Spleen (tissue), 11 donors: ENCODE measurements around the gene BRAF. TPM values are rescaled to one million over a fixed set of nuclear protein-coding genes. Genes with fewer than 3 reads are reported as not detected.
"Not testable (repeated sequence)": the region's sequence is repeated elsewhere in the genome, so short reads cannot be mapped to it uniquely, and the experiment has no call there.

Experiments
- DNase-seq: peaks from one replicate; pipeline ENCODE4 v3.0.0-alpha.2; 2020
- H3K27ac ChIP-seq, 8 donors: fragments of 200-600 bp; sonication (generic) in 7 of 8; 1 replicate in 4 of 8; 2 replicates in 4 of 8; pipeline versions ENCODE4 v1.5.0 to v1.8.0; 2016 to 2021; ENCODE audit warnings: inconsistent platforms in 4 of 8, mild to moderate bottlenecking in 4 of 8, moderate library complexity in 1 of 8
- H3K27me3 ChIP-seq, 7 donors: fragments of 200-600 bp; sonication (generic) in 6 of 7; replicated peaks in 1 of 7; 1 replicate in 4 of 7; 2 replicates in 3 of 7; pipeline versions ENCODE4 v1.5.0 to v1.8.0; 2016 to 2021; ENCODE audit warnings: inconsistent platforms in 3 of 7, mild to moderate bottlenecking in 1 of 7
- H3K36me3 ChIP-seq, 6 donors: fragments of 200-600 bp; sonication (generic) in 5 of 6; 1 replicate in 4 of 6; 2 replicates in 2 of 6; pipeline versions ENCODE4 v1.5.0 to v1.8.0; 2016 to 2021; ENCODE audit warnings: inconsistent platforms in 2 of 6
- H3K4me1 ChIP-seq, 6 donors: fragments of 200-600 bp; sonication (generic) in 5 of 6; 1 replicate in 3 of 6; 2 replicates in 3 of 6; pipeline versions ENCODE4 v1.5.0 to v1.8.0; 2016 to 2021; ENCODE audit warnings: inconsistent platforms in 3 of 6
- H3K4me3 ChIP-seq, 8 donors: fragments of 200-600 bp; sonication (generic) in 7 of 8; 1 replicate in 4 of 8; 2 replicates in 4 of 8; pipeline versions ENCODE4 v1.5.0 to v1.8.0; 2016 to 2021; ENCODE audit warnings: inconsistent platforms in 4 of 8, mild to moderate bottlenecking in 4 of 8, moderate library complexity in 2 of 8
- H3K9me3 ChIP-seq, 8 donors: fragments of 200-600 bp; sonication (generic) in 7 of 8; 1 replicate in 4 of 8; 2 replicates in 4 of 8; pipeline versions ENCODE4 v1.5.0 to v1.8.0; 2016 to 2021; ENCODE audit warnings: inconsistent platforms in 4 of 8
- POLR2A ChIP-seq, 3 donors: fragments of 450-650 bp; IDR thresholded peaks; one replicate each; pipeline ENCODE4 v1.5.1; 2017; ENCODE audit warnings: antibody characterized with exemption in 3 of 3, mild to moderate bottlenecking in 1 of 3
- POLR2AphosphoS5 ChIP-seq, 3 donors: sonication (generic); formaldehyde crosslinking; IDR thresholded peaks; one replicate each; pipeline ENCODE4 v1.5.1; 2017; ENCODE audit warnings: antibody characterized with exemption in 3 of 3
- WGBS, 5 donors: extraction: QIAGEN DNeasy Blood & Tissue Kit in 3 of 5; methylation state at CpG; one replicate each; pipeline versions ENCODE4 v1.1.5 to v1.1.7; 2013 to 2018; 5-methylcytosine and 5-hydroxymethylcytosine counted together
- intact Hi-C: fragments of 100-400 bp; cut with DNase I; formaldehyde crosslinking; loops from one replicate; pipeline ENCODE4 v1.15.0; 2023; ENCODE audit warnings: low total_unique reads
- polyA plus RNA-seq, 3 donors: library from polyadenylated mRNA; stranded (reverse); fragments of 200-250 nt; gene quantifications; one replicate each; pipeline ENCODE4 v1.2.1, GENCODE V29; 2013
- total RNA-seq, 7 donors: library from RNA; depleted of rRNA in 3 of 7; stranded (reverse); fragments of >200 nt in 3 of 7; fragmentation: NEBNext Ultra II Directional in 4 of 7; extraction: Animal tissue kit (Norgen Biotek cat#: 25700) in 4 of 7; gene quantifications; one replicate each; pipeline versions ENCODE4 v1.1.0 to v1.2.1, GENCODE V29; 2016 to 2021
- TF ChIP-seq, protein P1 (sequence below), 11 experiments: fragments of 200-600 bp in 7 of 11; fragments of 450-650 bp in 4 of 11; sonication (generic) in 4 of 11; IDR thresholded peaks in 8 of 11; conservative IDR thresholded peaks in 3 of 11; 1 replicate in 7 of 11; 2 replicates in 4 of 11; pipeline versions ENCODE4 v1.4.0 to v1.8.0; 2016 to 2021; ENCODE audit warnings: antibody characterized with exemption in 11 of 11, inconsistent platforms in 4 of 11, mild to moderate bottlenecking in 1 of 11
- donor health status: healthy with polysubstance abuse.
- donor health status: DM: no; HTN: no; CAD: no; lungs with moderate emphysema.
- donor health status: DM: no; HTN: no; CAD: no.
- donor health status: Bipolar disorder and iron deficiency.
- donor health status: healthy.
- donor health status: DM: no; HTN: no; CAD: no.
- donor health status: DM: yes; HTN: yes; CAD: no.

BRAF gene
- total and polyA plus RNA-seq, 10 donors: 4.3 to 82.7 (median 49.3) TPM

DNA sequence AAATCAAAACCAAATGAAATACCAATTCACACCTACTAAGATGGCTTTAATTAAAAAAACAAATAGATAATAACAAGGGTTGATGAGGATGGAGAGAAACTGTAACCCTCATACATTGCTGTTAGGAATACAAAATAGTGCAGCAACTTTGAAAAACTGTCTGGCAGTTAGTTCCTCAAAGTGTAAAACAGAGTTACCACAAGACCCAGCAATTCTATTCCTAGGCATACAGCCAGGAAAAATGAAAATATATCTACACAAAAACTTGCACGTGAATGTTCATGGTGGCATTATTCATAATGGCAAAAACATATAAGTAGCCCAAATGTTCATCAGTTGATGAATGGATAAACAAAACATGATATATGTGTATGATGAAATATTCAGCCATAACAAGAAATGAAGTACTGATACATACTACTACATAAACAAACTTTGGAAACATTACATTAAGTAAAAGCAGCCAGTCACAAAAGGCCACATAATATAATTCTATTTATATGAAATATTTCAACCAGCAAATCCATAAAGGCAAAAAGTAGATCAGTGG lies 83.5 kb downstream of the BRAF start:
- Histone ChIP-seq H3K27me3 (no peaks in the 10 kb centered on the region), H3K9me3 (peaks cover 0 to 7% (median 0%) of the 10 kb centered on the region in 8 donors), H3K27ac (no peak overlapping the region), H3K36me3 (peaks cover 0 to 53% (median 10%) of the 10 kb centered on the region in 6 donors), H3K4me1 (no peaks in the 10 kb centered on the region), H3K4me3 (no peak overlapping the region)
- TF ChIP-seq POLR2A (IDR thresholded peaks at IDR 0.05): no peak
- TF ChIP-seq, protein P1, sequence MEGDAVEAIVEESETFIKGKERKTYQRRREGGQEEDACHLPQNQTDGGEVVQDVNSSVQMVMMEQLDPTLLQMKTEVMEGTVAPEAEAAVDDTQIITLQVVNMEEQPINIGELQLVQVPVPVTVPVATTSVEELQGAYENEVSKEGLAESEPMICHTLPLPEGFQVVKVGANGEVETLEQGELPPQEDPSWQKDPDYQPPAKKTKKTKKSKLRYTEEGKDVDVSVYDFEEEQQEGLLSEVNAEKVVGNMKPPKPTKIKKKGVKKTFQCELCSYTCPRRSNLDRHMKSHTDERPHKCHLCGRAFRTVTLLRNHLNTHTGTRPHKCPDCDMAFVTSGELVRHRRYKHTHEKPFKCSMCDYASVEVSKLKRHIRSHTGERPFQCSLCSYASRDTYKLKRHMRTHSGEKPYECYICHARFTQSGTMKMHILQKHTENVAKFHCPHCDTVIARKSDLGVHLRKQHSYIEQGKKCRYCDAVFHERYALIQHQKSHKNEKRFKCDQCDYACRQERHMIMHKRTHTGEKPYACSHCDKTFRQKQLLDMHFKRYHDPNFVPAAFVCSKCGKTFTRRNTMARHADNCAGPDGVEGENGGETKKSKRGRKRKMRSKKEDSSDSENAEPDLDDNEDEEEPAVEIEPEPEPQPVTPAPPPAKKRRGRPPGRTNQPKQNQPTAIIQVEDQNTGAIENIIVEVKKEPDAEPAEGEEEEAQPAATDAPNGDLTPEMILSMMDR (IDR thresholded peaks at IDR 0.05 in 8 of 11, conservative IDR thresholded peaks at IDR 0.05 in 3 of 11): no peak
- no peak for TF ChIP-seq POLR2AphosphoS5 (IDR thresholded peaks at IDR 0.05)
- DNase-seq: no peak
- intact Hi-C loops: no loop called here
- WGBS, 5 donors: 17 to 56% (median 34%) methylated on average over 1 of the region's 1 CpG

GRCh38 chr7:140831724-140832123 lies 93.0 kb downstream of the BRAF start:
- 88 to 91% (median 89%) methylated on average over 4 of the region's 4 CpGs for WGBS, 5 donors
- no peak for DNase-seq
- TF ChIP-seq, protein P1 (IDR thresholded peaks at IDR 0.05 in 8 of 11, conservative IDR thresholded peaks at IDR 0.05 in 3 of 11): no peak
- TF ChIP-seq POLR2AphosphoS5 (IDR thresholded peaks at IDR 0.05) (no peak), POLR2A (IDR thresholded peaks at IDR 0.05) (no peak)
- no peak overlapping the region for H3K27ac ChIP-seq
- H3K27me3 ChIP-seq: no peaks in the 10 kb centered on the region
- H3K36me3 ChIP-seq: peaks cover 0 to 70% (median 21%) of the 10 kb centered on the region in 6 donors
- intact Hi-C loops: no loop called here
- H3K4me1 ChIP-seq: no peaks in the 10 kb centered on the region
- H3K9me3 ChIP-seq: no peaks in the 10 kb centered on the region
- no peak overlapping the region for H3K4me3 ChIP-seq

DNA sequence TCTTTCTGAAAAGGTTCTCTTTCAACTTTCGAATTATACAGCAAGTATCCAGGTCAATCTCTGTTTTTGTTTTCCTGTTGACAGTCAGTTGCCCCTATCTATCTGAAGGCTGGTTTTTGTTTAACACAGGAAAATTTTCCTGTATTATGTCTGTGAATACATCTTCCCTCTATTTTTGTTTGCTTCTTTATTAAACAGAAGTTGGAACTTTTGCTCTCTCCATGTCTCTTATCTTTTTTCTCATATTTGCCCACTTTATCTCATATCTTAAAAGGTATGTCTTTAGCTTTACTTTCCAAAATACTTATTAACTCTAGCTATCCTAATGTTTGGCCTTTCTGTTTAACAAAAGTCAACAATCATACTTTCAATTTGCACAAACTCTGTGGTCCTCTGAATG lies 95.0 kb downstream of the BRAF start:
- intact Hi-C loops: no loop called here
- no peaks in the 10 kb centered on the region for H3K27me3 ChIP-seq
- H3K9me3 ChIP-seq: no peaks in the 10 kb centered on the region
- no peak for DNase-seq
- TF ChIP-seq POLR2A (IDR thresholded peaks at IDR 0.05): no peak
- no peak for TF ChIP-seq POLR2AphosphoS5 (IDR thresholded peaks at IDR 0.05)
- TF ChIP-seq, protein P1 (IDR thresholded peaks at IDR 0.05 in 8 of 11, conservative IDR thresholded peaks at IDR 0.05 in 3 of 11): no peak
- no peak overlapping the region for H3K27ac ChIP-seq
- H3K4me1 ChIP-seq: no peaks in the 10 kb centered on the region
- peaks cover 0 to 62% (median 21%) of the 10 kb centered on the region in 6 donors for H3K36me3 ChIP-seq
- 96 to 100% (median 98%) methylated on average over 1 of the region's 1 CpG for WGBS, 5 donors
- H3K4me3 ChIP-seq: no peak overlapping the region

- intact Hi-C loops: no loop called here
- H3K27me3 ChIP-seq: no peaks in the 10 kb centered on the region
- TF ChIP-seq POLR2A (IDR thresholded peaks at IDR 0.05): no peak
- TF ChIP-seq, protein P1 (IDR thresholded peaks at IDR 0.05 in 8 of 11, conservative IDR thresholded peaks at IDR 0.05 in 3 of 11): no peak
- no peak for TF ChIP-seq POLR2AphosphoS5 (IDR thresholded peaks at IDR 0.05)
- no peaks in the 10 kb centered on the region for H3K9me3 ChIP-seq
- 77 to 97% (median 85%) methylated on average over 1 of the region's 1 CpG for WGBS, 5 donors
- no peak overlapping the region for H3K4me3 ChIP-seq
- no peaks in the 10 kb centered on the region for H3K4me1 ChIP-seq
- H3K27ac ChIP-seq: no peak overlapping the region
- DNase-seq: no peak
- peaks cover 0 to 52% (median 12%) of the 10 kb centered on the region in 6 donors for H3K36me3 ChIP-seq
Measured at GRCh38 chr7:140828741-140829140, 96.0 kb downstream of the BRAF start.

DNA sequence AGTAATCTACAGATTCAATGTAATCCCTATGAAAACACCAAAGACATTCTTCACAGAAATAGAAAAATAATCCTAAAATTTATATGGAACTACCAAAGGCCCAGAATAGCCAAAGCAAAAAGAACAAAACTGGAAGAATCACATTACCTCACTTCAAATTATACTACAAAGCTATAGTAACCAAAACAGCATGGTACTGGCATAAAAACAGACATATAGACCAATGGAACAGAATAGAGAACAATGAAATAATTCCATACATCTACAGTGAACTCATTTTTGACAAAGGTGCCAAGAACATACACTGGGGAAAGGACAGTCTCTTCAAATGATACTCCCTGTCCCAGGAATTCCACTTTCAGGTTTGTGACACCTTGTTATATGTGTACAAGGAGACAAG lies 107.3 kb downstream of the BRAF start:
- H3K4me3 ChIP-seq, intact Hi-C loops, H3K27ac ChIP-seq, H3K27me3 ChIP-seq, DNase-seq, H3K4me1 ChIP-seq: not testable (repeated sequence)
- Histone ChIP-seq H3K9me3 (peaks cover 0 to 18% (median 16%) of the 10 kb centered on the region in 8 donors), H3K36me3 (peaks cover 0 to 16% (median 0%) of the 10 kb centered on the region in 6 donors)
